Hepatocyte (in vitro differentiated cells): ENCODE data around the gene C18orf54. TPM values are rescaled to one million over a fixed set of nuclear protein-coding genes. Genes with fewer than 3 reads are reported as not detected.

Experiments
- DNase-seq: peaks from one replicate; pipeline ENCODE4 v3.0.0-alpha.2; 2016; ENCODE audit warnings: low spot score
- H2AFZ ChIP-seq: fragments of 200-600 bp; sonication (generic); 2 replicates; pipeline ENCODE4 v1.6.0; 2016; ENCODE audit warnings: antibody characterized with exemption, mild to moderate bottlenecking
- H3K27ac ChIP-seq: fragments of 200-600 bp; sonication (generic); 2 replicates; pipeline ENCODE4 v1.5.1; 2016; ENCODE audit warnings: mild to moderate bottlenecking
- H3K27me3 ChIP-seq: fragments of 200-600 bp; sonication (generic); 2 replicates; pipeline ENCODE4 v1.6.1; 2016
- H3K36me3 ChIP-seq: fragments of 200-600 bp; sonication (generic); replicated peaks from 2 replicates; pipeline ENCODE4 v1.5.1; 2016; ENCODE audit warnings: low read depth; ENCODE audit not compliant: insufficient read depth
- H3K4me1 ChIP-seq: fragments of 200-600 bp; sonication (generic); 2 replicates; pipeline ENCODE4 v1.5.1; 2016; ENCODE audit warnings: mild to moderate bottlenecking, moderate library complexity; ENCODE audit not compliant: insufficient read depth
- H3K4me2 ChIP-seq: fragments of 200-600 bp; sonication (generic); 2 replicates; pipeline ENCODE4 v1.6.0; 2016
- H3K4me3 ChIP-seq: fragments of 200-600 bp; sonication (generic); 2 replicates; pipeline ENCODE4 v1.5.1; 2016; ENCODE audit warnings: mild to moderate bottlenecking
- H3K79me2 ChIP-seq: fragments of 200-600 bp; sonication (generic); 2 replicates; pipeline ENCODE4 v1.6.0; 2017; ENCODE audit warnings: mild to moderate bottlenecking
- H3K9me2 ChIP-seq: fragments of 200-600 bp; sonication (generic); replicated peaks from 2 replicates; pipeline ENCODE4 v1.6.0; 2017; ENCODE audit warnings: mild to moderate bottlenecking; ENCODE audit not compliant: insufficient read depth
- H3K9me3 ChIP-seq: fragments of 200-600 bp; sonication (generic); 2 replicates; pipeline ENCODE4 v1.5.1; 2016; ENCODE audit warnings: low read depth, mild to moderate bottlenecking
- H4K20me1 ChIP-seq: fragments of 200-600 bp; sonication (generic); 2 replicates; pipeline ENCODE4 v1.6.0; 2016; ENCODE audit warnings: mild to moderate bottlenecking; ENCODE audit not compliant: insufficient read depth, poor library complexity, severe bottlenecking
- EZH2 ChIP-seq: fragments of 200-600 bp; sonication (generic); IDR thresholded peaks from 2 replicates; pipeline ENCODE4 v1.6.1; 2016; ENCODE audit warnings: antibody characterized with exemption, mild to moderate bottlenecking, borderline replicate concordance
- EZH2phosphoT487 ChIP-seq: fragments of 200-600 bp; sonication (generic); IDR thresholded peaks from one replicate; pipeline ENCODE4 v1.6.1; 2018; ENCODE audit warnings: antibody characterized with exemption, mild to moderate bottlenecking, low read depth, moderate library complexity; ENCODE audit not compliant: unreplicated experiment, severe bottlenecking
- whole genome bisulfite sequencing: methylation state at CpG from one replicate; pipeline ENCODE4 v1.1.6; 2016; ENCODE audit warnings: low lambda C conversion rate; ENCODE audit errors: missing lambda C conversion rate; 5-methylcytosine and 5-hydroxymethylcytosine counted together
- polyA plus RNA-seq: library from polyadenylated mRNA; unstranded; fragments of >200 nt; fragmentation: Nextera tagmentation; extraction: Ambion mirVana; gene quantifications from 2 replicates; pipeline ENCODE4 v1.2.1, GENCODE V29; 2016
- total RNA-seq: library from RNA; depleted of rRNA; stranded (reverse); fragments of >200 nt; gene quantifications from 2 replicates; pipeline ENCODE4 v1.2.3, GENCODE V29; 2014
- TF ChIP-seq, protein P1 (sequence below): fragments of 200-600 bp; sonication (generic); IDR thresholded peaks from 2 replicates; pipeline ENCODE4 v1.5.1; 2016; ENCODE audit warnings: antibody characterized with exemption, mild to moderate bottlenecking; ENCODE audit not compliant: poor library complexity

C18orf54 gene
- total and polyA plus RNA-seq, 2 experiments from 2014 or later: 1.3 to 6.5 TPM

DNA sequence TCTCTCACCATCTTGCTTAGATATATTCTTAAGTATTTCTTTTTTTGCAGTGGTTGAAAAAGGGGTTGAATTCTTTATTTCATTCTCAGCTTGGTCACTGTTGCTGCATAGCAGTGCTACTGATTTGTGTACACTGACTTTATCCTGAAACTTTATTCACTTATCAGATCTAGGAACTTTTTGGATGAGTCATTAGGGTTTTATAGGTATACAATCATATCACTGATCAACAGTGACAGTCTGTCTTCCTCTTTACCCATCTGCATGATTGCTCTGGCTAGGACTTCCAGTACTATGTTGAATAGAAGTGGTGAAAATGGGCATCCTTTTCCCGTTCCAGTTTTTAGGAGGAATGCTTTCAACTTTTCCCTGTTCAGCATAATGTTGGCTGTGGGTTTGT, 6.5 kb upstream of the C18orf54 start:
- TF ChIP-seq, protein P1, sequence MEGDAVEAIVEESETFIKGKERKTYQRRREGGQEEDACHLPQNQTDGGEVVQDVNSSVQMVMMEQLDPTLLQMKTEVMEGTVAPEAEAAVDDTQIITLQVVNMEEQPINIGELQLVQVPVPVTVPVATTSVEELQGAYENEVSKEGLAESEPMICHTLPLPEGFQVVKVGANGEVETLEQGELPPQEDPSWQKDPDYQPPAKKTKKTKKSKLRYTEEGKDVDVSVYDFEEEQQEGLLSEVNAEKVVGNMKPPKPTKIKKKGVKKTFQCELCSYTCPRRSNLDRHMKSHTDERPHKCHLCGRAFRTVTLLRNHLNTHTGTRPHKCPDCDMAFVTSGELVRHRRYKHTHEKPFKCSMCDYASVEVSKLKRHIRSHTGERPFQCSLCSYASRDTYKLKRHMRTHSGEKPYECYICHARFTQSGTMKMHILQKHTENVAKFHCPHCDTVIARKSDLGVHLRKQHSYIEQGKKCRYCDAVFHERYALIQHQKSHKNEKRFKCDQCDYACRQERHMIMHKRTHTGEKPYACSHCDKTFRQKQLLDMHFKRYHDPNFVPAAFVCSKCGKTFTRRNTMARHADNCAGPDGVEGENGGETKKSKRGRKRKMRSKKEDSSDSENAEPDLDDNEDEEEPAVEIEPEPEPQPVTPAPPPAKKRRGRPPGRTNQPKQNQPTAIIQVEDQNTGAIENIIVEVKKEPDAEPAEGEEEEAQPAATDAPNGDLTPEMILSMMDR: no peak
- TF ChIP-seq EZH2phosphoT487 (no peak), EZH2 (no peak)
- H3K79me2 ChIP-seq: no peaks in the 10 kb centered on the region
- no peaks in the 10 kb centered on the region for H3K4me1 ChIP-seq
- DNase-seq: no peak
- no peaks in the 10 kb centered on the region for H3K9me3 ChIP-seq
- no peak overlapping the region for H3K27ac ChIP-seq
- H3K9me2 ChIP-seq: no peaks in the 10 kb centered on the region
- no peaks in the 10 kb centered on the region for H3K27me3 ChIP-seq
- no peaks in the 10 kb centered on the region for H3K36me3 ChIP-seq
- no peaks in the 10 kb centered on the region for H4K20me1 ChIP-seq
- 94% methylated on average over 1 of the region's 1 CpG for WGBS
- no peak overlapping the region for H2AFZ ChIP-seq
- no peak overlapping the region for H3K4me2 ChIP-seq
- no peak overlapping the region for H3K4me3 ChIP-seq

DNA sequence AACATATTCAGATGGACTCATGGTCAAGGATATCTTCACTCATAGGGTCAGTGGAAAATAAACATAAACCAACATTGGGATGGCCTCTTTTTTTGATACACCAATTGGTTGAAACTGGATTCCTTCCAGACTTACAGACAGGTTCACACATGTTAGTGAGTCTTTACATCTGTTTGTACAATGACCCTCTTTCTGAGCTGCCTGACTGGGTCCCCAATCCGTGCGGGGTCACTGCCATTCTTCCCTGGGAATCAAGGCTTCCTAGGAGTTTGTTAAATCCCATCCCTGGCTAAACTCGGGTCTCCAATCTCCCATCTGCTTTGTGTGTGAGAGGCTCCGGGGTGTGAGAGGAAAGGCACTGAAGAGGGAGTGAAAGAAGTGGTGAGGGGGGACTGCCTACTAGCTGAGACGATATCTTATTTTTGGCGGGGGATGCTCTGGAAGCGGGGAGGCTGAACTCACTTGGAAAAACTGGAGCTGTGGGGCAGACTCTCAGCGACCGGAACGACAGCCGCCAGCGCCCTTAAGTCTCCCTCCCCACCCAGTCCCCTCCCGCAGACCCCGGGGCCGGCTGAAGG, 535 bp upstream of the C18orf54 start:
- DNase-seq: no peak
- Histone ChIP-seq H3K9me3 (no peaks in the 10 kb centered on the region), H3K9me2 (no peaks in the 10 kb centered on the region), H3K36me3 (no peaks in the 10 kb centered on the region), H3K27me3 (no peaks in the 10 kb centered on the region), H3K4me3 (peak overlapping the region; percentile 86), H4K20me1 (no peaks in the 10 kb centered on the region), H3K4me2 (peak overlapping the region; percentile 93), H2AFZ (peak overlapping the region; percentile 91), H3K4me1 (peaks cover 5% of the 10 kb centered on the region), H3K79me2 (peaks cover 5% of the 10 kb centered on the region), H3K27ac (peak overlapping the region; percentile 26)
- WGBS: 4% methylated on average over 14 of the region's 15 CpGs
- TF ChIP-seq, protein P1: no peak
- TF ChIP-seq EZH2 (no peak), EZH2phosphoT487 (no peak)

DNA sequence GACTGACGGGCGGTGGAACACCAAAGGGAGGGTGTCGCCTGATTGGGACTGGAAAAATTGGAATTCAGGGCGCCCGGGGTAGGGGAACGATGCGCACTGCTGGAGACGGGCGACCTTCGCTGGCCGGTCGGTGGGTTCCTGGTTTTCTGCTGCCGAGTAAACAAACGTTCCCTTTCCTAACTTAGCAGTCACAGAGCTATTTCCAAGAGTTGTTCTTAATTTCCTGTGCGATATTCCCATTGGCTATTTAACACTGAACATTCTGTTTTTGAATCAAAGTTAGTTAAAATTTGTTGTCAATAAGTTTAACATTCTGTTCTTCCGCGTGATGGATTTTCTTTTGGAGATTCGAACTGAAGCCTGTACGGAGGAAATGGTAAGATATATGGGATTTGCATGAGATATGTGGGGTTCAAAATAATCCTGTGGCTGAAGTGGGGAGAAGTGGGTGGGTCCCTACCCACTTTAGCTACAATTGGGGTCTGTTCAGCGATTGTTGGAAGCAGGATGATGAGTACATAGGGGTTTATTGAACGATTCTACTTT, 862 bp downstream of the C18orf54 start:
- Histone ChIP-seq H4K20me1 (no peaks in the 10 kb centered on the region), H3K27me3 (no peaks in the 10 kb centered on the region), H3K4me1 (peaks cover 5% of the 10 kb centered on the region), H3K27ac (peak overlapping the region; percentile 57), H3K4me2 (peak overlapping the region; percentile 93), H3K79me2 (peaks cover 5% of the 10 kb centered on the region), H3K9me2 (no peaks in the 10 kb centered on the region), H3K4me3 (peak overlapping the region; percentile 86), H3K9me3 (no peaks in the 10 kb centered on the region), H2AFZ (peak overlapping the region; percentile 91), H3K36me3 (no peaks in the 10 kb centered on the region)
- peak; percentile 22 for DNase-seq
- WGBS: 2% methylated on average over 21 of the region's 21 CpGs
- TF ChIP-seq EZH2phosphoT487: no peak
- TF ChIP-seq, protein P1: no peak
- no peak for TF ChIP-seq EZH2
